ENCODE measurements around the gene FBXO31.
A peak's percentile ranks its signal among the peaks of the same experiment; 100 is the strongest.

The FBXO31 gene

DNA sequence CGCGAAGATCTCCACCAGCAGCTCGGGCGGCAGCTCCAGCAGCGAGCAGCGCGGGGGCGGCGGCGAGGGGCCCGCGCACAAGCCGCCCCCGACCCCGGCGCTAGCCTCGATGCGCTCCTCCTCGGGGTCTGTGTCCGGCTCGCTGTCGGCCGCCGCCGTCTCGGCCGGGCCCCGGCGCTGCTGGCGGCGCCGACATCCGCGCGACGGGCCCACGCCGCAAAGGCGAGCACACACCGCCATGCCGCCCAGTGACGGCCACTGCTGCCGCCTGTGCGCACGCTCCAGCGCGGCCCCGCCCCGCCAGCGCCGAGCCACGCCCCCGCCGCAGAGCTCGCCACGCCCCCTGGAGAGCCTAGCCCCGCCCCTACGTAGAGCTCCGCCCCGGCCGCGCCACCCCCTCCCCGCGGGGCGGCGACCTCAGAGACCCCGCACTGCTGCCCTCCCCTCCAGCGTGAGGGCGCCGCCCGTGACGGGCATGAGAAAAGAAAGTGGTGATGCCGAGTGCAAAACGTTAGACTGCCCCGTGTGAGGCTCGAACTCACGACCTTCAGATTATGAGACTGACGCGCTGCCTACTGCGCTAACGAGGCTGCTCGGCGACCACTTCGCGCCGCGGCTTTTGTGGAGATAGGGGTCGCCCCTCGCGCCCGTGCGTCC lies at the start of gene FBXO31:
Gene FBXO31, minus strand, starts transcription at position 272 of the 657 bp plus-strand sequence. Its CDS starts 32 bp downstream, at position 240.
- peak; percentile 88 for DNase-seq

- no peak for DNase-seq
These were observed 48.8 kb upstream of the FBXO31 start for GRCh38 chr16:87432330-87432915.

- no peak for DNase-seq
These were observed 48.4 kb upstream of the FBXO31 start for GRCh38 chr16:87431926-87432325.

DNA sequence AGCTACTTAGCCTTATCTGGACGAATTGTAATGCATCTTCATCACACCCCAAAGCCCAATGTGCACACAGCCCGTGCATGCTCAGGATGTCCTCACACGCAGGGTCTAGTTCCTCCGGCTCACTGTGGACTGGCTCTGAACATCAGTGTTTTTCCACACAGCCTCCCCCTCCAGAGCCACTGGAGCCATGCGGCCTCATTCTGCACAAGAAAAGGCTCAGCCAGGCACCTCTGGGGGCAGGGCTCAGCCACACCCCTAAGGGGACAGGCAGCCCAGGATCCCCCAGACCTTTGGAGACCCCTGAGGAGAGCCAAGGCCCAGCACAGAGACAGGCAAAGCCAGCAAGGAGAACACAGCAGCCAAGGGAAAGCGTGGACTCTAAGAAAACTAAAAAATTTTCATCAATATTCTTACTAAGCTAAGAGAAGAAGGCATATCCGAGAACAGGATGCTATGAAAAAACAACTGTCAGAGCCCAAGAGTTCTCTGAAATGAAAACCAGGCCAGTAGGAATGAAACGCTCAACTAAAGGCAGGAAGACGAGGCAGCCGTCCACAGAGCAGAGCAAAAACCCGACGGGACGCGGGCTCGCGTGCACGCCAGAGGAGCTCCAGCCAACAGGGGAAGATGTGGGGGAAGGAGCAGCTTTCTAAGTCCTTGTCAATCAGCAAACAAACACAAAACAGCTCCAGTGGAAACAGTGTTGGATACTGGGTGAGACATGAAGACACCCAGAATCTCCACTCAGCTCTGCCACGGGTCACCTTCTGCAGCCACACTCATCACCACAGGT lies 43.0 kb upstream of the FBXO31 start:
- no peak for DNase-seq

- no peak for DNase-seq
These were observed 42.4 kb upstream of the FBXO31 start for GRCh38 chr16:87425941-87426340.

DNA sequence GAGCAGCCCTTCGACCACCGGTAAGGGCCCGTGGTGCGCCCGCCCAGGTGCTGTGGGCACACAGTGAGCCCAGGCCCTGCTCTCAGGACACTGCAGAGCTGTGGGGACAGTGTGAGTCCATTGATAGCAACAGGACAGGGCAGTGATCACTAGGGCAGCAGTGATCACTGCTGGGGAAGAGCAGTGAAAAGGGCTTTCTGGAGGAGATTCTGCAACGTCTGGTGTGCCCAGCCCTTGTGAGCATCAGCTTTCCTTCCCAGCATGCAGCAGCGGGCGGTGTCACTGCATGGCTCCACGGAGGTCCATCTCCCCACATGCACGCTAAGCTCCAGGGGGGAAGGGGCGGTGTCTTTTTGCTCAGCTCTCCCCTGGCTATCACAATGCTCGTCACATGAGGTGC lies 40.7 kb upstream of the FBXO31 start:
- DNase-seq, result no peak

DNA sequence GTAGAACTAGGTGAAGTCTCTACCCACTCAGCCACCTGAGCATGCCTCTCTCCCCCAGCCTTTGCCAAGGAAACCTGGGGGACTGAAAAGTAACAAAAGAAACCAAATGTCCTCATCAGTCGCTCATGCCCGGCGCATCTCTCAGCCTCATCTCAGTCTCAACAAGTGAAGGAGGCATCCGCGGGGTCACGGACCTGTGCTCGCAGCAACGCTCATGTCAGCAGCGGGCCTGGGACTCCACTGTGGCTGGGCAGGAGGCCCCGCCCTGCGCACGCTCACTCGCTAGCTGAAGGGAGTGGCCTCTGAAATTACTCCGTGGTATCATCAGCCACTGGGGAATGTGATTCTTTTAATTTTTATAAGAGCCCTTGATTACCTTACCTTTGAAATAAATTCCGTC lies 39.9 kb upstream of the FBXO31 start:
- no peak for DNase-seq

- no peak for DNase-seq
These were observed 38.5 kb upstream of the FBXO31 start for GRCh38 chr16:87422106-87422505.

DNA sequence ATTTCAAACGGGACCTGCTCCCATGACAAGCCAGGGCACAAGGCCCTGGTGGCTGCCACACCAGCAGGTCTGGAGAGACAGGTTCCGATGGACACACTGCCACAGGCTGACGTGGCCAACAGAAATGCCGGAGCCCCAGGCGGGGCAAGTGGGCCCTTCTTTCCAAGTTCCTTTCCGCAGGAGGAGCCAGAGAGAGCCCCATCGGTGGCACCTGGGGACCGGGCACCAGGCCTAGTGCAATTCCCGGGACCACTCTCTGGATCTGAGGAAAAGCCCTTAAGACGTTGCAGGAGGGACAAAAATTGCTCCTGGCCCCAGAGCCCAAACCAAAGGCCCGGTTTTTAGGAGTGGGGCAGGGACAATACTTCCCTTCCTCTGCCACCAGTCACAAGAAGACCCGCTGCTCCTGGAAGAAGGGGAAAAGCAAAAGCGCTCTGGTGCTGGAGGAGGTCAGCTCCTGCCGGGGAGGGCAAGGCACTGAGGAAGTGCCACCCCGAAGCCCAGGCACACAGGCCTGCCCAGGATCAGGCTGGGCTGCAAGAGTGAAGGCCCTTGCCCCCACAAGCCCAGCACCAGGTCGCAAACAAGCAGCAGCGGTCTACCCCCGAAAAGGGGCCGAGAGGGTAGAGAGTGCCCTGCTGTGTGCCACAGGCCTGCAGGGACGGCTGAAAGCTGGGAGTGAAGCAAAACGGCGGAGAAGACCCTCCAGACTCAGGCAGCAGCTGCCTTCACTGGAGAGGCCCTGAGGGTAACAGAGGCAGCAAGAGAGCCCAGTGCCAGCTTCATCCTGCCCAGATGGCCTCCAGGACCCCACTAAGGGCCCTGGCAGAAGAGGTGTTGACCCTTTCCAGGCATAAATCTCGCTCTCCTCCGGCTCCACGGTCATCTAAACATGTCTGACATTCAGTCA lies 37.7 kb upstream of the FBXO31 start:
- DNase-seq, result no peak

- no peak for DNase-seq
These were observed 36.7 kb upstream of the FBXO31 start for GRCh38 chr16:87420026-87421002.

DNA sequence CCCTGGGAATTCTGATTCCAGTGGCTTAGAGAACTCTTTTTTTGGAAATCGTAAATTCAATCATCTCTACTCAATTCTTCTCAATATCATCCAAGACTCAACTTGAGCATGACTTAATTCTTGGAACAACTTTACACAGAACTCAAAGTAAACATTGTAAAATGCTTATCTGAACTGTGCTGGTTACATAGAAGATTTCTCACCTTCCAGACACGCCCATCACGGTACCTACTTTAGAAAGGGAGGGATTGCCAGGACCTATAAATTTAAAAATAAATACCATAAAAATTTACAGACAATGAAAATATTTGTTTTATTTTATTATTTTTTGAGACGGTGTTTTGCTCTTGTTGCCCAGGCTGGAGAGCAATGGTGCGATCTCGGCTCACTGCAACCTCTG lies 35.1 kb upstream of the FBXO31 start:
- DNase-seq, result no peak

- no peak for DNase-seq
These were observed 34.6 kb upstream of the FBXO31 start for GRCh38 chr16:87418216-87418615.

GRCh38 chr16:87417528-87417910 lies 33.9 kb upstream of the FBXO31 start:
- DNase-seq, result no peak

DNA sequence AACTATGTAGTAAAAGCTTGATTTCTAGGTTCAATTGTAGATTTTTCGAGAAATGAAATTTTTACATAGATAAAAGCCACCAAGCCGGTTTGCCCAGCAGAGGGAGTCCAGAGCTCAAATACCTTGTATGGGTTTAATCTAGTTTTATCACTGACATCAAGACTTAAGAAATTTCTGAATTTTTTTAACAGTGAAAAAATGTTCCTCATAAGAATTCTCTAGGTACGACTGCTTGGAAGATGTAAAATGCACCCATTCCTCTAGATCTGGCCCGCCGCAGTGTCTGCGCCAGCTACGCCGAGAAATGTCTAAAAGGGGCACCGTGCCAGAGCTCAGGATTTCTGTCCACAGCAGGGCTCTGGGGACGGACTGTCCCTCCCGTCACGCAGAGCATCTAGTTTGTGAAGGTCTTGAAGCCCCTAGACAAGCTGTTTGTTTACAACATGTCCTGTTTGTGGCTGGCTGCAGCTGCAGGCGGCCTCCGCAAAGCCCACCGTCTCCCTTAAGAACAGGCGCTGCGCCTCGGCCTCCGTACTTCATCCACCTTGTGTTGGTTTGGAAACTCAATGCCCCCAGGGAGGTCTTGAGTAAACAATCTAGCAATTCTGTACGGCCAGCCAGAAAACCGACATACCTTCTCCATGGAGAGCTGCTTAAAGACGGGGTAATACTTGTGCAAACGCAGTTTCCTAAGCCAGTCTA lies 33.4 kb upstream of the FBXO31 start:
- DNase-seq, result no peak

DNA sequence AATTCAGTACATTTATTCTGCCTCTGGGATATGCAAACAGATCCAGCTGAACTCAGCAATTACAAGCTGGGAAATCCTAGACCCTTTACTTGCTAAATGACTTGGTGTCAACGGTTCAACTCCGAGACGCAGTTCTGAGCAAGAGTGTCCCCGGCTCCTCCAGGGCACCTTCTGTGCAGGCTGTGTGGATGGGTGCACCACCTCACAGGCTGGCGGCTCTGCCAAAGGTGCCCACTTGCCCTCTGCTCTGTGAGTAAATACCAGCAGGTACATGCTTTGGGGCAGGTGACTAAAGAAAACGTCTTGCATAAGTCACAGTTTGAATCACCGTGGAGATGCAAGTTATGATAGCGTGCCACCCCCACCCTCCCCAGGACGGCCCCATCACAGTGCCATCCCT lies 31.9 kb upstream of the FBXO31 start:
- no peak for DNase-seq

DNA sequence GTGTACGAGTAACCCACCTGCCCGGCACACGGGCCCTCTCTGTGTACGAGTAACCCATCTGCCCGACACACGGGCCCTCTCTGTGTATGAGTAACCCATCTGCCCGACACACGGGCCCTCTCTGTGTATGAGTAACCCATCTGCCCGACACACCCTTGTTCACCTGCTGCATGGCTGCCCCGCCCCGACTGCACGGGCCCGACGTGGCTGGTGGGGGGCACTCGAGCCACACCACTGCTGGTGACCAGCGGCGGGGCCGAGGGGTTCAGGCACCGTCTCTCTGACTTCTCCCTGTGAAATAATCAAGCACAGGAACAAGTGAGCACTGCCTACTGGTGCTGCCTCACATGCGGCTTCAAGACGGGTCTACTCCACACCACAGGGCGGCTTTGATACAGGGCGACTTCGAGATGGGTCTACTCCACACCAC lies 30.7 kb upstream of the FBXO31 start:
- DNase-seq, result no peak

GRCh38 chr16:87412996-87413421 lies 29.4 kb upstream of the FBXO31 start:
- no peak for DNase-seq

GRCh38 chr16:87412371-87412995 lies 28.9 kb upstream of the FBXO31 start:
- no peak for DNase-seq

DNA sequence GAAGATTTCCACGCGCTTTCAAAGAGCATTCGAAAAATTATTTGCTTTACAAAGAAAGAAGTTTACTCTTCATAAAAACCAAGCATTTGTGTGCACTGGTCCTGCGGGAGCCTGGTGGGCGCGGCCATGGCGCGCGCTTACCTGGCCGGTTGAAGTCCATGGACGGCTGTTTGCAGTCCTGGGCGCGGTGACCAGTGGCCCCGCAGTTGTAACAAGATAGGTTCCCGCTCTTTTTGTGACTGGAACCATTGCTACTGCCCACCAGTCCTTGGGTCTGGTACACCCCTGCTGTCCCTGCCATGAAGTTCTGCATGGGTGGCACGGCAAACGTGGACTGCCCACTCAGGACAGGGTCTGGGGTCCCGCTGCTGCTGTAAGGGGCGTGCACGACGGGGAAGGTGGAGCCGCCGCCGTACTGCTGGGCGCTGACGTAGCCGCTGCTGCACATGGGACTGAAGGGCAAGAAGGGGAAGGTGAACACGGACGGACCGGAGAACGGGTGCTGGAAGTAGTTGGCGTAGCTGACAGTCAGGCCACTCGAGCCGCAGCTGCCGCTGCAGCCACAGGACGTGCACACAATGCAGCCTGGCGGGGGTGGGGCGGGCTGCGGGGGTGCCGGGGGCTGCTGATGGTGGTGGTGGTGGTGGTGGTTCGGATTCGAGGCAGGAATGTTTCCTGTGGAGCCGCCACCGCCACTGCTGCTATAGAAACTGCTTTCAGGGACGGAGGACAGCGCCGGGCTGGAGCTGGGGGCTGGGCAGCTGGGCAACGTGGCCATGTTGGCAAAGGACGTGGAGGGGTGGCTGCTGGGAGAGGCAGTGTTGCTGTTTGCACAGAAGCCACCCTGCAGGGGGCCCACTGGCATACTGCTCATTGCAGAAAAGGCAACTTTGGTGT lies 28.0 kb upstream of the FBXO31 start:
- DNase-seq, result no peak

DNA sequence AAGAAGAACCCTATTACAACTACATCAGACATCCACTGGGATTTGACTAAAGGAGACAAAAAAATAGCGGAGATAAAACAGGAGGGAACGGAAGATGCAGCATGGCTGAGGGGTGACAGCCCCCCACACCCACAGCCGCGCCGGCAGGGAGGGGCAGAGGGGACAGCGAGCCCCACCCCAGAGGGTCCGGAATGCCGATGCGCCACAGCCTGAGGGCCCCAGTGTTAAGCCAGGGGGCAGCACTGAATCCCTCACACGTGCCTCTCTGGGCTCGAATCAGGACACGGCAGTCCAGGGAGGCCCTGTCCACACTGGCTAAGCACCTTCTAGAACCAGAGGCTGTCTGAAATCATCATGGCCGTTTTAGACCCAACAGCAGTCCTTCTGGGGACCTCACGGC lies 27.4 kb upstream of the FBXO31 start:
- DNase-seq, result no peak
